ENCODE measurements around the gene SEH1L.
"Not testable (repeated sequence)": the region's sequence is repeated elsewhere in the genome, so short reads cannot be mapped to it uniquely, and the experiment has no call there.

The SEH1L gene

DNA sequence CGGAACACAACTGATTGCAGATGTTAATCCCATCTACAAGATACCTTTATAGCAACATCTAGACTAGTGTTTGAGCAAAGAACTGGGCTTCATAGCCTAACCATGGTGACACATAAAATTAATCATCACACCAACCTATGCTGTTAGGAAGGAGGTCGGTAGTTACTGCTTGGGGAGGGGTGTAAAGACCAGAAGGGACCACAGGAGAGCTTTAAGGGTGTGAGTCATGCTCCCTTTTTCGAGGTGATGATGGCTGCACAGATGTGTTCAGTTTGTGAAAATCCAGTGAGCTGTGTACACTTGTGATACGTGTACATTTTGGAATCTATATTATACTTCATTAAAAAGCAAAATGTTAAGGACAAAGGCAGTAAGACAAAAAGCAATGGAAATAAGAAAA is 4.6 kb upstream of the SEH1L start:
- no peak for DNase-seq (ENCODE audit: low spot score)

DNA sequence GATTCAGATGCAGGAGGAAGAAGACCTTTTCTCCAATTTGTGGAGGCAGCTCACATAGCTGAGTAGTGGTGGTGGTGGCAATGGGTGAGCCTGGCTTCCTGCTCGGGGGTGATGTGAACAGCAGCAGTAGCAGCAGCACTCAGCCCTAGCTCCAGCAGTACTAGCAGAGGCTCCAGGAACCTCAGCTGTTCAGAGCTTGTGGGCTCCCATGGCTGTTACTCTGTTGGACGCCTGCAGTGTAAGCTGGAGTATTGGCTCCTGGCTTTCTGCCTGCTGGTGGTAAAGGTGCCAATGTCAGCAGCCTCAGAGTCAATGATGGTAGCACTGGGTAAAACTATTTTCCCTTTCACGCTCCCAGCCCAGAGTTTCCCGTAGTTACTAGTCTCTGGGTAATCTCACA is 3.1 kb upstream of the SEH1L start:
- no peak for DNase-seq (ENCODE audit: low spot score)

GRCh38 chr18:12946549-12947284 is 1.1 kb upstream of the SEH1L start:
- DNase-seq (ENCODE audit: low spot score): peak; percentile 74

DNA sequence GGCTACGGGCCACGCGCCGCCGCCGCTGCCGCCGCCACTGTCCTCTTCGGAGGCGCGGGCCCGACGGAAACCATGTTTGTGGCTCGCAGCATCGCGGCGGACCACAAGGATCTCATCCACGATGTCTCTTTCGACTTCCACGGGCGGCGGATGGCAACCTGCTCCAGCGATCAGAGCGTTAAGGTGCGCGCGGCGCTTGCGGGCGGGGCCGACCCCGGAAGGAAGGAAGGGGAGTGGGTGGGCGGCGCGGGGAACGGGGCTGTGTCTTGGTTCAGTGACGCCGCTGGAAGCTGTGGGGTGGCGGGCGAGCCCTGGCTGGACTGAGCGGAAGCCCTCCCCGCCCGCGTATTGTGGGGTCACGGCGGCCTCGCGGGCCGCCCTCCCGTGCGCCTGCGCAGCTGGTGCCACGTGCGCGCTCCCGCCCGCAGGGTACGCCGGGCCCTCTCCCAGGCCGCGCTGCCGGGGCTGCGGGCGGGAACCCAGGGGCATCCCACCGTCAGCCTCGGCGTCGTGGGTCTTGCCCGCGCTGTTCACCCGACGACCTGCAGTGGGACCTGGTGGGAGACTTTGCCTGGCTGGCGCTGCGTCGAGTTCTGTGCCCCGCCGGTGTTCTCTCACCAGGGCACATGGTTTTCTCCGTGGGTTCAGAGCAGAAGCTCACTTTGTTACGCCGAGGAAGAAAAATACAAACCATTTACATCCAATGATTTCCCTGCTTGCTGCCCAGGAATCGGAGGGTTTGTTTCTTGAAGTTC is 416 bp downstream of the SEH1L start:
- peak; percentile 88 for DNase-seq (ENCODE audit: low spot score)

DNA sequence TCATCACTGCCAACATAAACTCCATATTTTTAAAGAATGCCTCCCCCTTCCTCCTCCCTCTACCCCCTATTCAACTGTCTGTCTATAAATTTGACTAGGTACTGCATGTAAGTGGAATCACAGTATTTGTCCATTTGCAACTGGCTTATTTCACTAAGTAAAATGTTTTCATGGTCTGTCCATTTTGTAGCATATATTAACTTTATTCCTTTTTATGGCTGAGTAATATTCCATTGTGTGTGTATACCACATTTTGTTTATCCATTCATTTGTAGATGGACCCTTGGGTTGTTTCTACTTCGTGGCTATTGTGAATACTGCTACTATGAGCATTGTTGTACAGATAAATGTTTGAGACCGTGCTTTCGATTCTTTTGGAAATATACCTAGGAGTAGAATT is 10.7 kb downstream of the SEH1L start:
- DNase-seq (ENCODE audit: low spot score): no peak

DNA sequence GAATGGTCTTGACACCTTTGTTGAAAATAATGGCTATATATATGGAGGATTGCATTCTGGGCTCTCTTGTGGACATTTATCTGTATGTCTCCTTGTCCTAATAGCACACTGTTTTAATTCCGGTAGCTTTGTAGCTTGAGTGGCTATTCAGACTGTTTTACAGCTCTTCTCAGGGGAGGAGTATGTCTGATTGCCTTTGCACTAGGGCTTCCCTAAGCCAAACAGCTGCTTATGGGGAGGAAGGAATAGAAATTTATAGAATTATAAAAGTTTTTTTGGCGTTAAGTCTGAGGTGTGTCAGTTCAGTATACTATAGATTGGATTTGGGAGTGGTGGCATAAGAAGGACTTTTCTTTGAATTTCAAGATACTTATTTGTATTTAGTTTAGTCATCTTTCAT is 12.6 kb downstream of the SEH1L start:
- no peak for DNase-seq (ENCODE audit: low spot score)

DNA sequence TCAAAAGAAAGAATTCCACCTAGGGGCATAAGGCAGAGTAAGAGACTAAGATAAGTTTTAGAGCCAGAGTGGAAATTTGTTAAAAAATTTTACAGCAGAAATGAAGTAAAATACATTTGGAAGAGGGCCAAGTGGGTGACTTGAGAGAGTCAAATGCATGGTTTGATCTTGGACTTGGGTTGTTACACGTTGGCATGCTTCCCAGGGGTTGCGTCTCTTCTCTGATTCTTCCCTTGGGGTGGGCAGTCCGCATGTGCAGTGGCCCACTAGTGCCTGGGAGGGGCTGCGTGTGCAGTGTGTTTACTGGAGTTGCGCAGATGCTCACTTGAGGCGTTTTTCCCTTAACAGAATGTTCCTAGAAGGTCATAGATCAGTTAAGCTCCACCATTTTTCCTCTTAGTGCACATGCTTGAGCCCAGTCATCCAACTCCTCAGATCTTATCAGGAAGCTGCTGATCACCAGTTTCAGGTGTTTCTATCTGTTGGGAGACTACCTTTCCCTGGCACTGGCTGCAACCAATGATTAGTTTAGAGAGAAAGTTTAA is 13.1 kb downstream of the SEH1L start:
- DNase-seq (ENCODE audit: low spot score): no peak

DNA sequence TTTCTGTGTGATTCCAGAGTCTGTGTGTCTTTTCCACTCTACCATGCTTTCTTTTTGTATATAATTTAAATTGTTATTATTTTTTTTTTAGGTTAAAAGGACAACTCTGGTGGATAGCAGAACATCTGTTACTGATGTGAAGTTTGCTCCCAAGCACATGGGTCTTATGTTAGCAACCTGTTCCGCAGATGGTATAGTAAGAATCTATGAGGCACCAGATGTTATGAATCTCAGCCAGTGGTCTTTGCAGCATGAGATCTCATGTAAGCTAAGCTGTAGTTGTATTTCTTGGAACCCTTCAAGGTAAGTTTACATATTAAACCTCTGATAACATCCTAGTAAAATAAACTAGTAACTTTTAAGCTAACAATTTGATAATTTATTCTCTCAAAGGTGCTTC is 15.3 kb downstream of the SEH1L start:
- DNase-seq (ENCODE audit: low spot score): no peak

DNA sequence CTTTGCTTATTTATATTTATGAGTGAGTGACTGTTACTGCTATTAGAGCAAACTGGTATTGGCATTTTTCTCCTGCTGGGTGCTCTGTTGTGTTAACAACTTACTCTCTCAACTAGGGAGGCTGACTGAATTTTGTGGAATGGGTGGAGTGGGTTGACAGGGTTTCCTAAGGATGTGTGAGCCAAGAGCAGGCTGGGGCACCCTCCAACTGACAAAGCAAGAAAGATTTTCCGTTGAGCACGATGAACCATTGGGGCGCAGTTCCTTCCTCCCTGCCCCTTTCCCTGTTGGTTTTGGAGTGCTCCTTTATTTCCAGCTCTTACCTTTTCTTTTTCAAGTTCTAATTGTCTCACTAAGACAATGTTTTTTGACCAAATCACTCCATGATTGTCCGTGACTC is 20.3 kb downstream of the SEH1L start:
- DNase-seq (ENCODE audit: low spot score): no peak

DNA sequence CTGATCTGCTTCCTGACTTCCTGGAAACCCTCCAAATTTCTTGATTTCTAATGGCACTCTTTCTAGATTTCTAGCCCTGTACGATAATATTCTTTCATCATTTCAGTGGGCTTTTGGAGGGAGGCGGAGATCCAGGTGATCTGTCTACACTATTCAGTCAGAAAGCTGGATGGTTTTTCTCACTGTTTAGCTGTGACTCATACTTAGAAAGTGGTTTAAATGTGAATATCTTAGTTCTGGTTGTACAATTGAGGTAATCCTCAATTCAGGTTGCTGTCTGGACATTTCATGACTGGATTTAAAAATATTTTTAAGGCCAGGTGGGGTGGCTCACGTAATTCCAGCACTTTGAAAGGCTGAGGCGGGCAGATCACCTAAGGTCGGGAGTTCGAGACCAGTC is 20.8 kb downstream of the SEH1L start:
- no peak for DNase-seq (ENCODE audit: low spot score)

- no peak for DNase-seq (ENCODE audit: low spot score)
Observed at GRCh38 chr18:12973562-12974213, 25.9 kb downstream of the SEH1L start.

- DNase-seq (ENCODE audit: low spot score): no peak
Observed at GRCh38 chr18:12975488-12975887, 27.7 kb downstream of the SEH1L start.

DNA sequence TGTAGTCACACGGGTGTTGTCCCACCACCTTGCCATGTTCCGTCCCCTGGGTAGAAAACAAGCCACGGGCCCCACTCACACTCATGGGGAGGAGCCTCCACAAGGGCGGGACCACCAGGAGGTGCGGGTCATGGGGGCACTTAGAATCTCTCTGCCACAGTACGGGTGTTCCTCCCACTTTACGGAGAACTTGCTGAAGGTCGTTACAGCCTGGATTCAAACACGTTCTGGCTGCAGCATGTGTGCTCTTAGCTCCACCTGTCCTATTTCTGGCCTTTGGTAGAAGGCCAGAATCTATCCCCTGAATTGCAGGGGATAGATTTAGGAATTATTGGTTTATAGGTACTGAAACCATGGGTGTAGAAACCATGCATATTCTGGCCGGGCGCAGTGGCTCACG is 28.5 kb downstream of the SEH1L start:
- no peak for DNase-seq (ENCODE audit: low spot score)

DNA sequence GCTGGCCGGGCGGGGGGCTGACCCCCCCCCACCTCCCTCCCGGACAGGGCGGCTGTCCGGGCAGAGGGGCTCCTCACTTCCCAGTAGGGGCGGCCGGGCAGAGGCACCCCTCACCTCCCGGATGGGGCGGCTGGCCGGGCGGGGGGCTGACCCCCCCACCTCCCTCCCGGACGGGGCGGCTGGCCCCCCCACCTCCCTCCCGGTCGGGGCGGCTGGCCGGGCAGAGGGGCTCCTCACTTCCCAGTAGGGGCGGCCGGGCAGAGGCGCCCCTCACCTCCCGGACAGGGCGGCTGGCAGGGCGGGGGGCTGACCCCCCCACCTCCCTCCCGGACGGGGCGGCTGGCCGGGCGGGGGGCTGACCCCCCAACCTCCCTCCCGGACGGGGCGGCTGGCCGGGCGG is 32.3 kb downstream of the SEH1L start:
- DNase-seq (ENCODE audit: low spot score): not testable (repeated sequence)

DNA sequence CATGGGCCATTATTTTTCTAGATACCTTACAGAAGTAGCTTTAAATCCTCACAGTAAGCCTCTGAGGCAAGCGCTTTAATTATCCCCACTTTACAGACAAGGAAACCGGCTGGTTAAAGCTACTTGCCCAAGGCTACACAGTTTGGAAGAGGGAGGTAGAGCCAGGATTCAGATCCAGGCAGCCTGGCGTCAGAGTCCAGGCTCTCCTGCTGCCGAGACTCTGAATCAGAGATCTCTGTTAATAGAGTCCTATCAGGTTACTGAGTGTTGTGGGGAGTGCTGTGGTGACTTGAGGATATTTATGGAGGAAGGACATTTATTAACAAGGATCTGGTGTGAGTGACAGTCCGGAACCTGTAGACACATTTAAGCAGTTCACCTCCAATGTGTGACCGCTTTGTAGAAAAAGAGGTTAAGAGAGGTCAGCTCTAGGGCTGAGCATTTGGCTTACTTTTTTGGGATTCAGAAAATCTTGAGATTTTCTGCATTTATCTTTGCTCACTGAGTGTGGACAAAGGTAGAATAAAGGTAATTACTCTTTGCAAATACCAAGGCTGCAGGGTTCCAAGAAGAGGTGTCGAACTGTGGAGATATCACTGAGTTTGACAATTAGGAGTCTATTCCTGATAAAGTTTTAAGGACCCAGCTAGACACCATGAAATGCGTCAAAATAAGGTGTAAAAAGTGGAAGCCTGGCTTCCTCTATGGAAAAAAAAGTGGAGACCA is 41.7 kb downstream of the SEH1L start:
- no peak for DNase-seq (ENCODE audit: low spot score)

DNA sequence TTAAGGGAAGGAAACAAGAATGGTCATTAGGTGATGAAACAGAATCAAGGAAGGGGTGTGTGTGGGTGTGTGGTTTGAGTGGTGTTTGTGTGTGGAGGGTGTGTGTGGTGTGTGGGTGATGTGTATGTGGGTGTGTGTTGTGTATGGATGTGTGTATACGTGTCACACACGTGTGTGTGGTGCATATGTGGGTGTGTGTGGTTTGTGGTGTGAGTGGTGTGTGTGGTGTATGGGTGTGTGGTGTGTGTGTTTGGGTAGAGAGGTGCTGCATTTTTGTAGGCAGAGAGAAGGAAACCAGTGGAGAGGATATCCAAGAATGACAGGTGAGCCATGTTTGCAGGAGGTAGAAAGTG is 42.3 kb downstream of the SEH1L start:
- DNase-seq (ENCODE audit: low spot score): no peak

DNA sequence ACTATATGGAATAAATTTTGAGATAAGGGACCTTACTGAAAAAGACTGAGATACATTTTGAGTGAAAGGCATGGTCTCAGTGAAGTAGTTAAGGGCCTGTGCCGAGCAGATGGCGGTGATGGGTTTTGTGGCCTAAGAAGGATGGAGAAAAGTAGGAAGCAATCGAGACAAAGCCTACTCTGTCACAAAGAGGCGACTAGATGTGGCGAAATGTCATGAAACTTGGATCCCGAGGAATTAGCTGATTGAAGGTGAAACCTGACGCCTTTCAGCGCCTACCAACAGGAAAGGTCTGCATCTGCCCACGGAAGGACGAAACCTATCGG is 42.8 kb downstream of the SEH1L start:
- no peak for DNase-seq (ENCODE audit: low spot score)

DNA sequence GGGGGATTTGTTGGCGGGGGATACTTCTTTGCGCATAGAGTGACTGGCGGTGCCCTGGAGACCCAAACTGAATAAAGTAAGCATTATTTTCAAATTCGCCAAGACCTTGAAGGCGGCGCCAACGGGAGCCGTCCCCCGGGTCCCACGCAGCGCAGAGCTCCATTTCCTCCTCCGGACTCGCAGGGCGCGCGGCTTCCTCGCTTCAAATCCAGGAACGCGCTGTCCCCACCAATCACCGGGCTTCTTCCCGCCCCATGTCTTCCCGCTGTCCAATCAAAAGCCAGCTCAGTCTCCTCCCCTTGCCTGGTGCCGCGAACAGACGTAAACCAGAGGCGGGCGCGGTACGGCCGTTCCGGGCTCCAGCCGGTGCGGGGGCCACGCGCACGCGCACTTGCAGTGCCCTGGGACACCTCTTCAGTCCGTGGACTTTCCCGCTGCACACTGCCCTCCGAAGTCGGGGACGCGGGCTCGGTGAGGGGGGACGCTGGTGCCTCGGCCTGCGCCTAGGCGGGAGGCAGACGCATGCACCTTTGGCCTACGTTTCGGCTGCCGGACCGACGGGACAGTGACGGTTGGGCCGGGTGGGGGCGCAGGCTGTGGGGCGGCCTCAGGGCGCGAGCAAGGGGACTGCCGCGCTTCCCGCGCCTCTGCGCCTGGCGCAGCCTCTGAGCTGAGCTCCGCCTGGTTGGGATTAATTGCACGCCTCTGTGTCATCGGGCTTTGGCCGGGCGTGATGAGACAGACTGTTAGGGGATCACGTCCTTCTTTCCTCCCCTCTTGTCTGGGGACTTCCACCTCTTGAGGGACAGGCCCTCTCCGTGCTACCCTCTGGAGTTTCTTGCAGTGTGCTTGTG is 43.4 kb downstream of the SEH1L start, which contains the start of gene CEP192:
Gene CEP192, plus strand, starts transcription at position 396 of the 854 bp plus-strand sequence. CDS start 8,063 bp downstream, outside the sequence.
- peak; percentile 99 for DNase-seq (ENCODE audit: low spot score)

DNA sequence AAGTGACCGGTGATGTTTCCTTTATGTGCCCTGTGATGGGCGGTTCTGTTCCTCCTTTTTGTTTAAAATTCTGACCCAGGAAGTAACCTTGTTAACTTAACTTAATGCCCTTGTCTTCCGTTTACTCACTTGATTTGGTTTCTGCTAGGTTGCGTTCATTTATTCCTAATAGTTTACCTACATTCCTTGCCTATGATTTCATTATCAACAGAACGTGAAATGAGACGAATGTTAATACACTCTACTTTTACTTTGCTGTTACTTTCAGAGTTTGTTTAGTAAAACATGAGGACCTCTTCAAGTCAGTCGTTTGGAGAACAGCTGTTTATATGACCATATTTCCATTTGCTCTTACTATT is 44.0 kb downstream of the SEH1L start:
- DNase-seq (ENCODE audit: low spot score): no peak

DNA sequence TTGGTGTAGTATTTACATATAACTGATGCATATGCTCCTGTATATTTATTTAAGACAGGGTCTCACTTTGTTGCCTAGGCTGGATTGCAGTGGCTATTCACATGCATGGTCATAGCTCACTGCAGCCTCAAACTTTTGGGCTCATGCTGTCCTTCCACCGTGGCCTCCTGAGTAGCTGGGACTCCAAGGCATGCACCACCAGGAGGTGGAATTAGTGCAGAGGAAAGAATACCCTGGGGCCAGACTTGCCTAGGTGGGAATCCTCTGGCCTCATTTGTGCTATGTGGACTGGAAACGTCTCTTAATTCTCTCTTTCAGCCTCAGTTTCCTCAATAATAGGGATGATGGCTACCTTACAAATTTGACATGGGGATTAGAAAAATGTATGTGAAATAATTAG is 45.6 kb downstream of the SEH1L start:
- DNase-seq (ENCODE audit: low spot score): no peak

DNA sequence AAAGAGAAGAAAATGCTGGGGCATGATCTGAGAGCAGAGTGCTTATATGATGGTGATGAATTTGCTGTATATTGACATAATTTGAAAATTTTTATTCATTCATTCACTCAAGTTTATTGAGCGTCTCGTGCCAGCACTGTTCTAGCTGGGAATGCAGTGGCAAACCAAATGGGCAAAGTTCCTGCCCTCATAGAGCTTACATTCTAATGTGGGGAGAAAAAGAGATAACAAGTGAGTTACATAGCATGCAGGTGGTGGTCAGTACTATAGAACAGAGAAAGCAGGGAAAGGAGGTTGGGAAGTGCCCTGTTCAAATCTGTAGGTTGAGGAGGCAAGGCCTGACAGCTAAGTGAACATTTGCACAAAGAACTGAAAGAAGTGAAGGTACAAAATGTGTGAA is 47.6 kb downstream of the SEH1L start:
- DNase-seq (ENCODE audit: low spot score): no peak
